Hematopoietic multipotent progenitor cell treated with erythropoietin and hydrocortisone succinate and interleukin-3 and kit ligand, for 15 days (in vitro differentiated cells): ENCODE data around the gene SYT6.
"Not testable (repeated sequence)": the region's sequence is repeated elsewhere in the genome, so short reads cannot be mapped to it uniquely, and the experiment has no call there.

Source experiments
- DNase-seq: peaks from one replicate; pipeline ENCODE4 v3.0.0-alpha.2; 2015; ENCODE audit warnings: low spot score

Gene SYT6

GRCh38 chr1:114072246-114072645, 81.4 kb downstream of the SYT6 start:
- DNase-seq = no peak

- DNase-seq = not testable (repeated sequence)
These were observed 83.9 kb downstream of the SYT6 start for GRCh38 chr1:114069762-114070161.

GRCh38 chr1:114068684-114069083, 85.0 kb downstream of the SYT6 start:
- DNase-seq = not testable (repeated sequence)

- DNase-seq = not testable (repeated sequence)
These were observed 88.0 kb downstream of the SYT6 start for GRCh38 chr1:114065671-114066070.

- DNase-seq = no peak
These were observed 90.1 kb downstream of the SYT6 start for GRCh38 chr1:114063544-114063943.

GRCh38 chr1:114062477-114063099, 91.1 kb downstream of the SYT6 start:
- DNase-seq = no peak

GRCh38 chr1:114061121-114061830, 92.4 kb downstream of the SYT6 start:
- DNase-seq = no peak

- DNase-seq = not testable (repeated sequence)
These were observed 95.4 kb downstream of the SYT6 start for GRCh38 chr1:114058236-114058635.

- no peak for DNase-seq
These were observed 99.5 kb downstream of the SYT6 start for GRCh38 chr1:114054148-114054547.

- DNase-seq = no peak
These were observed 105.4 kb downstream of the SYT6 start for GRCh38 chr1:114048232-114048631.

GRCh38 chr1:114043548-114043947, 110.1 kb downstream of the SYT6 start:
- no peak for DNase-seq

- no peak for DNase-seq
These were observed 110.6 kb downstream of the SYT6 start for GRCh38 chr1:114043054-114043453.

GRCh38 chr1:114040273-114041015, 113.2 kb downstream of the SYT6 start:
- no peak for DNase-seq
